Measurements from ENCODE around the gene CARD19. TPM values are rescaled to one million over a fixed set of nuclear protein-coding genes. Genes with fewer than 3 reads are reported as not detected.
A peak's percentile ranks its signal among the peaks of the same experiment; 100 is the strongest.

The CARD19 gene
- total and polyA plus RNA-seq, 3 experiments from 2014 or later, result 43.2 to 66.4 (median 43.6) TPM

- ChIA-PET CTCF (interaction anchor here (1.2 to 2.2 kb wide), 2 partner anchors 23 to 24 kb away, joined by 5 to 13 read pairs; no protein-coding TSS in a partner anchor), POLR2A (no interaction called here)
- Histone ChIP-seq H3K36me3 (ENCODE audit: insufficient read depth, low read length) (no peaks in the 10 kb centered on the region), H3K9me3 (ENCODE audit: low read length) (no peaks in the 10 kb centered on the region), H3K4me1 (ENCODE audit: insufficient read depth, low read length) (peaks cover 60% of the 10 kb centered on the region), H3K27ac (ENCODE audit: low read depth, low read length) (no peak overlapping the region), H3K27me3 (ENCODE audit: insufficient read depth, low read length, poor library complexity, severe bottlenecking) (no peaks in the 10 kb centered on the region), H3K4me3 (ENCODE audit: low read length) (peak overlapping the region; percentile 80)
- Mint-ChIP-seq H3K27me3 (peaks cover 0 to 3% of the 10 kb centered on the region in 2 donors), H3K4me1 (peaks cover 42 to 70% (median 47%) of the 10 kb centered on the region in 3 donors), H3K27ac (peak overlapping the region; percentile 87 to 97 (median 94)), H3K36me3 (peaks cover 0 to 12% (median 0%) of the 10 kb centered on the region in 3 donors), H3K4me3 (peak overlapping the region; percentile 82 to 97 (median 89)), H3K9me3 (no peaks in the 10 kb centered on the region)
- no peak for DNase-seq
These were observed 36.4 kb downstream of the CARD19 start for GRCh38 chr9:93132287-93132927.

GRCh38 chr9:93132946-93133680 is 37.1 kb downstream of the CARD19 start:
- Histone ChIP-seq H3K9me3 (ENCODE audit: low read length) (no peaks in the 10 kb centered on the region), H3K27me3 (ENCODE audit: insufficient read depth, low read length, poor library complexity, severe bottlenecking) (no peaks in the 10 kb centered on the region), H3K4me1 (ENCODE audit: insufficient read depth, low read length) (peaks cover 57% of the 10 kb centered on the region), H3K4me3 (ENCODE audit: low read length) (peak overlapping the region; percentile 80), H3K27ac (ENCODE audit: low read depth, low read length) (peak overlapping the region; percentile 88), H3K36me3 (ENCODE audit: insufficient read depth, low read length) (no peaks in the 10 kb centered on the region)
- ChIA-PET CTCF (interaction anchor here (1.0 to 2.2 kb wide), 7 partner anchors 10 to 434 kb away, joined by 3 to 13 read pairs (median 3); no protein-coding TSS in a partner anchor), POLR2A (interaction anchor here (1.0 to 1.6 kb wide), 4 partner anchors 7 to 69 kb away, joined by 4 to 9 read pairs (median 6); no protein-coding TSS in a partner anchor)
- Mint-ChIP-seq H3K4me3 (peak overlapping the region; percentile 82 to 97 (median 89)), H3K27me3 (peaks cover 0 to 3% of the 10 kb centered on the region in 2 donors), H3K4me1 (peaks cover 36 to 63% (median 41%) of the 10 kb centered on the region in 3 donors), H3K9me3 (no peaks in the 10 kb centered on the region), H3K27ac (peak overlapping the region; percentile 87 to 97 (median 95)), H3K36me3 (peaks cover 0 to 12% (median 0%) of the 10 kb centered on the region in 3 donors)
- DNase-seq, result peak in 3 of 5 donors; percentile 57 to 81 (median 61)

GRCh38 chr9:93133681-93134014 is 37.6 kb downstream of the CARD19 start:
- no peaks in the 10 kb centered on the region for H3K36me3 ChIP-seq (ENCODE audit: insufficient read depth, low read length)
- Mint-ChIP-seq H3K9me3 (no peaks in the 10 kb centered on the region), H3K27ac (peak overlapping the region; percentile 87 to 97 (median 95)), H3K4me1 (peaks cover 32 to 58% (median 38%) of the 10 kb centered on the region in 3 donors), H3K4me3 (peak overlapping the region; percentile 82 to 97 (median 89)), H3K27me3 (peaks cover 0 to 3% of the 10 kb centered on the region in 2 donors), H3K36me3 (peaks cover 0 to 12% (median 0%) of the 10 kb centered on the region in 3 donors)
- H3K4me1 ChIP-seq (ENCODE audit: insufficient read depth, low read length), result peaks cover 57% of the 10 kb centered on the region
- ChIA-PET CTCF (interaction anchor here (1.0 to 2.2 kb wide), 8 partner anchors 10 to 433 kb away, joined by 3 to 13 read pairs (median 4); no protein-coding TSS in a partner anchor), POLR2A (interaction anchor here (0.6 to 1.6 kb wide), 11 partner anchors 8 to 433 kb away, joined by 3 to 9 read pairs (median 5); partner anchors contain the start of gene CARD19)
- H3K27ac ChIP-seq (ENCODE audit: low read depth, low read length), result peak overlapping the region; percentile 88
- H3K27me3 ChIP-seq (ENCODE audit: insufficient read depth, low read length, poor library complexity, severe bottlenecking), result no peaks in the 10 kb centered on the region
- peak overlapping the region; percentile 80 for H3K4me3 ChIP-seq (ENCODE audit: low read length)
- no peaks in the 10 kb centered on the region for H3K9me3 ChIP-seq (ENCODE audit: low read length)
- peak in 2 of 5 donors; percentile 44 to 49 for DNase-seq

GRCh38 chr9:93134015-93134739 is 38.2 kb downstream of the CARD19 start, which contains the start of gene NINJ1:
Gene NINJ1, minus strand, starts transcription at chr9:93134251. Its CDS starts 34 bp downstream, at chr9:93134217.
- no peaks in the 10 kb centered on the region for H3K9me3 Mint-ChIP-seq
- H3K36me3 Mint-ChIP-seq, result peaks cover 0 to 12% (median 0%) of the 10 kb centered on the region in 3 donors
- peaks cover 29 to 55% (median 36%) of the 10 kb centered on the region in 3 donors for H3K4me1 Mint-ChIP-seq
- Histone ChIP-seq H3K27me3 (ENCODE audit: insufficient read depth, low read length, poor library complexity, severe bottlenecking) (no peaks in the 10 kb centered on the region), H3K27ac (ENCODE audit: low read depth, low read length) (peak within 1 kb of the TSS; percentile 88), H3K4me1 (ENCODE audit: insufficient read depth, low read length) (peaks cover 52% of the 10 kb centered on the region), H3K4me3 (ENCODE audit: low read length) (peak within 1 kb of the TSS; percentile 80), H3K36me3 (ENCODE audit: insufficient read depth, low read length) (no peaks in the 10 kb centered on the region), H3K9me3 (ENCODE audit: low read length) (no peaks in the 10 kb centered on the region)
- DNase-seq, result peak; percentile 81 to 89 (median 87)
- CTCF ChIA-PET, result interaction anchor here (1.0 to 2.2 kb wide), 8 partner anchors 9 to 433 kb away, joined by 3 to 13 read pairs (median 4); no protein-coding TSS in a partner anchor
- H3K27ac Mint-ChIP-seq, result peak within 1 kb of the TSS; percentile 94 to 99 (median 98)
- H3K27me3 Mint-ChIP-seq, result peaks cover 0 to 3% of the 10 kb centered on the region in 2 donors
- POLR2A ChIA-PET, result interaction anchor here (0.6 to 1.6 kb wide), 11 partner anchors 8 to 432 kb away, joined by 3 to 9 read pairs (median 5); partner anchors contain the start of gene CARD19
- H3K4me3 Mint-ChIP-seq, result peak within 1 kb of the TSS; percentile 88 to 97 (median 90)

DNA sequence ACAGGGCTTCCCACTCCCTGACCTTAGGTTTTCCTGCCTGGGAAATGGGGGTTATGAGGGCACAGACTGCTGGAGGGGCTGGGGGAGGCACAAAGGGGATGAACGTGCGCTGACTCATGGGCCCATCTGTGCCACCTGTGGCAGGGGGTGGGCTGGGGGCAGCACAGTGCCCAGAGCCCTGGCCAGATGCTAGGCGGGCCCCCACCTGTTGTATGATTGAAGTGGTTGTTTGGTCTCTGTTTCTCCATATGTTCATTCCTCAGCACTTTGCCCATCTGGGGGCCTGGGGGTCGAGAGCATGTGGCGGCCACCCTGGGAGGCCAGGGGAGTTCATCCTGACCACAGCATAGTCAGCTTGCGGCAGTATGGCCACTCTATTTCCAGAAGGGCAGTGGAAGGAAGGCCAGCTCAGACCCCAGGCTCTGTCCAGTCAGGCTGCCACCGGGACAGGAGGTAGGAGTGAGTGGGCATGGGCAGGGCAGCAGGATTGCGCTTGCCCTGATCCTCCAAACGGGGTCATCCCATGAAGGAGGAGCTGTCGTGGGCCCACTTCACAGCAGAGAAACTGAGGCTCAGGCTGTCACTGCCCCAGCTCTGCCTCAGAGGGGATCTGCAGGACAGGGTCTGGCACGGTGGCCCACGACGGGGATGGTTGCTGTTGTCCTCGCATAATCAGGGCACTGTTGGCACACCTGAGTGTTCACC is 38.9 kb downstream of the CARD19 start:
- Mint-ChIP-seq H3K27ac (peak overlapping the region; percentile 94 to 99 (median 96)), H3K27me3 (peaks cover 0 to 3% of the 10 kb centered on the region in 2 donors), H3K4me3 (peak overlapping the region; percentile 88 to 97 (median 90)), H3K4me1 (peaks cover 29 to 52% (median 34%) of the 10 kb centered on the region in 3 donors), H3K36me3 (peaks cover 0 to 10% (median 0%) of the 10 kb centered on the region in 3 donors), H3K9me3 (no peaks in the 10 kb centered on the region)
- no peaks in the 10 kb centered on the region for H3K9me3 ChIP-seq (ENCODE audit: low read length)
- H3K4me3 ChIP-seq (ENCODE audit: low read length), result peak overlapping the region; percentile 76
- H3K4me1 ChIP-seq (ENCODE audit: insufficient read depth, low read length), result peaks cover 57% of the 10 kb centered on the region
- no peaks in the 10 kb centered on the region for H3K27me3 ChIP-seq (ENCODE audit: insufficient read depth, low read length, poor library complexity, severe bottlenecking)
- CTCF ChIA-PET, result interaction anchor here (1.1 to 2.2 kb wide), 5 partner anchors 9 to 432 kb away, joined by 4 to 13 read pairs (median 6); no protein-coding TSS in a partner anchor
- POLR2A ChIA-PET, result interaction anchor here (0.9 to 1.6 kb wide), 4 partner anchors 8 to 432 kb away, joined by 3 to 9 read pairs (median 5); no protein-coding TSS in a partner anchor
- DNase-seq, result no peak
- peak overlapping the region; percentile 88 for H3K27ac ChIP-seq (ENCODE audit: low read depth, low read length)
- no peaks in the 10 kb centered on the region for H3K36me3 ChIP-seq (ENCODE audit: insufficient read depth, low read length)

GRCh38 chr9:93136011-93136440 is 40.0 kb downstream of the CARD19 start:
- no peaks in the 10 kb centered on the region for H3K36me3 ChIP-seq (ENCODE audit: insufficient read depth, low read length)
- no peak overlapping the region for H3K4me3 ChIP-seq (ENCODE audit: low read length)
- ChIA-PET POLR2A (no interaction called here), CTCF (interaction anchor here (1.3 kb wide), 1 partner anchor 27 kb away, joined by 6 read pairs; no protein-coding TSS in a partner anchor)
- Mint-ChIP-seq H3K27me3 (peaks cover 0 to 3% of the 10 kb centered on the region in 2 donors), H3K4me3 (peak overlapping the region in 5 of 7 donors; percentile 20 to 69 (median 26)), H3K4me1 (peaks cover 33 to 49% (median 33%) of the 10 kb centered on the region in 3 donors), H3K36me3 (peaks cover 0 to 7% (median 0%) of the 10 kb centered on the region in 3 donors), H3K9me3 (no peaks in the 10 kb centered on the region), H3K27ac (peak overlapping the region in 7 of 8 donors; percentile 21 to 94 (median 78))
- no peak for DNase-seq
- H3K27me3 ChIP-seq (ENCODE audit: insufficient read depth, low read length, poor library complexity, severe bottlenecking), result no peaks in the 10 kb centered on the region
- H3K27ac ChIP-seq (ENCODE audit: low read depth, low read length), result no peak overlapping the region
- H3K4me1 ChIP-seq (ENCODE audit: insufficient read depth, low read length), result peaks cover 62% of the 10 kb centered on the region
- H3K9me3 ChIP-seq (ENCODE audit: low read length), result no peaks in the 10 kb centered on the region
